ENCODE results near the gene PGM5. TPM values are rescaled to one million over a fixed set of nuclear protein-coding genes. Genes with fewer than 3 reads are reported as not detected.

PGM5 gene
- total and polyA plus RNA-seq, 2 of the 8 experiments (the other 6 are each of a cell fraction or from before 2014, with no cell fraction given) = not detected

- TF ChIP-seq EP300 (IDR thresholded peaks at IDR 0.05; ENCODE audit: borderline replicate concordance in 1 of 2, low read depth in 2 of 2, low read length in 2 of 2) = no peak
- TF ChIP-seq ASH2L (IDR thresholded peaks at IDR 0.05; ENCODE audit: low read length) = no peak
- TF ChIP-seq MAFK (IDR thresholded peaks at IDR 0.05; ENCODE audit: low read depth, low read length) = no peak
- no peak for TF ChIP-seq JUND (IDR thresholded peaks at IDR 0.05; ENCODE audit: low read length)
- no peak for TF ChIP-seq CHD1 (IDR thresholded peaks at IDR 0.05; ENCODE audit: low read depth, low read length)
- TF ChIP-seq GTF2F1 (IDR thresholded peaks at IDR 0.05; ENCODE audit: borderline replicate concordance, low read depth, low read length) = no peak
Measured at GRCh38 chr9:68470067-68470466, 113.7 kb downstream of the PGM5 start (continued).
